Natural killer cell (primary cell): ENCODE data around the gene FSTL4. TPM values are rescaled to one million over a fixed set of nuclear protein-coding genes. Genes with fewer than 3 reads are reported as not detected.

Source experiments
- ATAC-seq, 3 donors: fragments of 150-1000 bp in 2 of 3; fragments of 200-7000 bp in 1 of 3; cut with Tn5 transposase; 1 replicate in 1 of 3; 2 replicates in 2 of 3; pipeline ENCODE4 v1.10.0; 2021; ENCODE audit warnings: mild to moderate bottlenecking in 2 of 3, moderate library complexity in 2 of 3
- DNase-seq, 2 donors: peaks; one replicate each; pipeline versions ENCODE4 v3.0.0 to v3.0.0-alpha.2; 2013 to 2021; ENCODE audit warnings: mixed read lengths in 1 of 2
- H3K27ac ChIP-seq: one replicate; pipeline ENCODE4 v1.5.1; 2013; ENCODE audit warnings: mild to moderate bottlenecking, low read length
- H3K27me3 ChIP-seq: one replicate; pipeline ENCODE4 v1.6.1; 2013; ENCODE audit warnings: low read length; ENCODE audit not compliant: control insufficient read depth, insufficient read depth
- H3K36me3 ChIP-seq: one replicate; pipeline ENCODE4 v1.6.1; 2013; ENCODE audit warnings: low read length; ENCODE audit not compliant: control insufficient read depth, insufficient read depth
- H3K4me1 ChIP-seq: one replicate; pipeline ENCODE4 v1.6.1; 2013; ENCODE audit warnings: low read length; ENCODE audit not compliant: control insufficient read depth, insufficient read depth
- H3K4me3 ChIP-seq: one replicate; pipeline ENCODE4 v1.5.1; 2013; ENCODE audit warnings: low read length
- H3K9me3 ChIP-seq: one replicate; pipeline ENCODE4 v1.6.1; 2013; ENCODE audit warnings: low read length; ENCODE audit not compliant: control insufficient read depth, insufficient read depth
- H3K27ac Mint-ChIP-seq, 2 donors: one replicate each; pipeline ENCODE4 v1.8.0; 2022; ENCODE audit warnings: mild to moderate bottlenecking in 2 of 2, mixed read lengths in 2 of 2, moderate library complexity in 1 of 2
- H3K27me3 Mint-ChIP-seq, 2 donors: one replicate each; pipeline ENCODE4 v1.8.0; 2022; ENCODE audit warnings: low read depth in 2 of 2, mixed read lengths in 2 of 2
- H3K36me3 Mint-ChIP-seq: one replicate; pipeline ENCODE4 v1.8.0; 2022; ENCODE audit warnings: mixed read lengths
- H3K4me1 Mint-ChIP-seq, 2 donors: one replicate each; pipeline ENCODE4 v1.8.0; 2022; ENCODE audit warnings: mixed read lengths in 2 of 2
- H3K4me3 Mint-ChIP-seq: one replicate; pipeline ENCODE4 v1.8.0; 2022; ENCODE audit warnings: mild to moderate bottlenecking, moderate library complexity, mixed read lengths
- H3K9me3 Mint-ChIP-seq, 2 donors: one replicate each; pipeline ENCODE4 v1.8.0; 2022; ENCODE audit warnings: mixed read lengths in 2 of 2
- CTCF ChIP-seq: fragments of 200-600 bp; IDR thresholded peaks from one replicate; pipeline ENCODE4 v1.8.0; 2022; ENCODE audit warnings: antibody characterized with exemption
- WGBS: methylation state at CpG from one replicate; pipeline ENCODE4 v1.1.7; 2013; ENCODE audit warnings: missing lambda C conversion rate; ENCODE audit not compliant: insufficient coverage; 5-methylcytosine and 5-hydroxymethylcytosine counted together
- intact Hi-C: fragments of 100-400 bp; cut with micrococcal nuclease; formaldehyde crosslinking; loops from one replicate; pipeline ENCODE4 v1.14.2; 2022
- total RNA-seq, 4 donors: library from RNA; stranded (reverse); fragments of 120-200 nt in 1 of 4; gene quantifications; one replicate each; pipeline versions ENCODE4 v1.2.3 to v1.2.4, GENCODE V29; 2013 to 2022

FSTL4 gene
- total RNA-seq, 3 donors from 2014 or later (not counting 1 experiment from before 2014, with no cell fraction given): 0.11 to 0.75 (median 0.55) TPM

DNA sequence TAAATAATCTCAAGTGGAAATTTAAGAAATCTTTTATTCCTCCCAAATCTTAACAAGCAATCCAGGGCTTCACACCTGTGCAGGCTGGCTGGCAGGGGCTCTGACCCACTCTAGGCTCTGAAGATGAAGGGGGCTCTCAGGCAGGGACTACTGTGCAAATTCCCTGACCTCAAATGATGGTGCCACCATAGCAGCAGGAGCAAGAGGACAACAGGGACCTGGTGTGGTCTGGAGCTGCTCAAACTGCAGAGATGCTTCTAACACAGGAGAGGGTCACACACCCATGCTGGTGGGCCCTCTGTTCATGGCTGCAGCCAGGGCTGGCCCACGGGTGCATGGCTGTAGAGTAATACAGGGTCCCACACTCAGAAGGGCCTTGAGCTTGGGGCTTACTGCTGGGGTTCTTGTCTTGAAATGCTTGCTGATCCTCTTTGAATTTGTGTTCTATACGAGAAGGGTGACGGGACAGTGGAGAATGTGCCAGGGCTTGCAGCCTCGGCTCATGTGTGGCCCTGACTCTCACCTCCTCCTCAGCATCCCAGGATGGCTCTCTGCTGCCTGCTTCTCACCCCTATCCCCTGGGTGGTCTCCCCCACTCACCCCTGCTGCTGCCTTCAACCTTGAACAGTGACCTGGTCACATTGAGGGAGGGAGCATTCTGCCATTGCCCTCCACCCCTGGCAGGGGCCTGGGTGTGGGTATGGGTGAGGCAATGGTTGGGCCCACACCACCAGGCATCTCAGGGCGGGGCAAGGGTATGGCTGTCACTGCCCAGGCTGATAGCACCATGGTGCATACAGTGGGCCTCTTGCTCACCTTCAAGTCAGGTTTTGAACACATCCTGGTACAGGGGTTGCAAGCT, 191.7 kb downstream of the FSTL4 start:
- no peaks in the 10 kb centered on the region for H3K9me3 Mint-ChIP-seq
- no peak overlapping the region for H3K27ac Mint-ChIP-seq
- H3K4me3 ChIP-seq: no peak overlapping the region
- H3K27me3 ChIP-seq: no peaks in the 10 kb centered on the region
- ATAC-seq (no peak), DNase-seq (no peak)
- peaks cover 6 to 9% of the 10 kb centered on the region in 2 donors for H3K4me1 Mint-ChIP-seq
- 89% methylated on average over 5 of the region's 5 CpGs for WGBS
- H3K36me3 Mint-ChIP-seq: no peaks in the 10 kb centered on the region
- H3K27me3 Mint-ChIP-seq: peaks cover 8 to 49% of the 10 kb centered on the region in 2 donors
- H3K4me3 Mint-ChIP-seq: no peak overlapping the region
- H3K4me1 ChIP-seq: peaks cover 5% of the 10 kb centered on the region
- H3K9me3 ChIP-seq: no peaks in the 10 kb centered on the region
- no peak for TF ChIP-seq CTCF
- intact Hi-C loops: no loop called here
- H3K27ac ChIP-seq: no peak overlapping the region
- H3K36me3 ChIP-seq: no peaks in the 10 kb centered on the region

DNA sequence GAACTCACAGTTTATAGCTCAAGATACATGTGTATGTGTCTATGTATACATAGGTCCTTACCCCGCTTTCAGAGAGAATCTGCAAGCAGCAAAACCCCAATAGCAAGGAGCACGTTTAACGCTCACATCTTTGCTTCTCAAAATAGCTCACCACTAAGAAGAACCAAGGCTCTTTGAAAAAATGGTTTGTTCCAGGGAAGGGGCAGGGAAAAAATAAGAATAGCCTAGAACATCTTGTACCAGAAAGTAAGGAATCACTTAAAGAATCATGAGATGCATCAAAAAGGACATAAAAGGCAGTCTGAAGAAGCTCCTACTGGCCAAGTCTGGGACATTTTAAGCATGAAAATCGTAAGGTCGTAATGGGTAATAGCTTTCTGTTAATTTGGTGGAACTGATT, 196.4 kb downstream of the FSTL4 start:
- Histone ChIP-seq H3K36me3 (no peaks in the 10 kb centered on the region), H3K9me3 (no peaks in the 10 kb centered on the region), H3K27ac (no peak overlapping the region), H3K27me3 (peaks cover 3% of the 10 kb centered on the region), H3K4me1 (no peaks in the 10 kb centered on the region), H3K4me3 (no peak overlapping the region)
- H3K36me3 Mint-ChIP-seq: no peaks in the 10 kb centered on the region
- ATAC-seq (no peak), DNase-seq (no peak)
- WGBS: 94% methylated on average over 3 of the region's 5 CpGs
- no peak for TF ChIP-seq CTCF
- no peak overlapping the region for H3K4me3 Mint-ChIP-seq
- no peaks in the 10 kb centered on the region for H3K4me1 Mint-ChIP-seq
- intact Hi-C loops: no loop called here
- H3K27me3 Mint-ChIP-seq: peaks cover 19 to 60% of the 10 kb centered on the region in 2 donors
- no peak overlapping the region for H3K27ac Mint-ChIP-seq
- H3K9me3 Mint-ChIP-seq: no peaks in the 10 kb centered on the region

GRCh38 chr5:133415506-133415905, 196.8 kb downstream of the FSTL4 start:
- TF ChIP-seq CTCF: no peak
- 79% methylated on average over 5 of the region's 5 CpGs for WGBS
- intact Hi-C loops: no loop called here
- DNase-seq (no peak), ATAC-seq (no peak)
- Histone ChIP-seq H3K36me3 (no peaks in the 10 kb centered on the region), H3K27ac (no peak overlapping the region), H3K9me3 (no peaks in the 10 kb centered on the region), H3K4me1 (no peaks in the 10 kb centered on the region), H3K27me3 (peaks cover 3% of the 10 kb centered on the region), H3K4me3 (no peak overlapping the region)
- Mint-ChIP-seq H3K9me3 (no peaks in the 10 kb centered on the region), H3K27me3 (peaks cover 20 to 64% of the 10 kb centered on the region in 2 donors), H3K4me1 (no peaks in the 10 kb centered on the region), H3K36me3 (no peaks in the 10 kb centered on the region), H3K27ac (no peak overlapping the region), H3K4me3 (no peak overlapping the region)
